Parathyroid adenoma (tissue), 2 donors: ENCODE measurements around the gene KIF26A.

Experiments
- H2AFZ ChIP-seq: fragments of 300-600 bp; sonication (generic); one replicate; pipeline ENCODE4 v1.7.0; 2017; ENCODE audit warnings: antibody characterized with exemption, mild to moderate bottlenecking
- H3K27ac ChIP-seq: fragments of 300-600 bp; sonication (generic); one replicate; pipeline ENCODE4 v1.7.0; 2017
- H3K27me3 ChIP-seq: fragments of 300-600 bp; sonication (generic); one replicate; pipeline ENCODE4 v1.7.0; 2017; ENCODE audit warnings: low read length; ENCODE audit not compliant: control insufficient read depth, insufficient read depth
- H3K36me3 ChIP-seq: fragments of 300-600 bp; sonication (generic); one replicate; pipeline ENCODE4 v1.7.0; 2017; ENCODE audit warnings: low read length; ENCODE audit not compliant: control insufficient read depth, insufficient read depth
- H3K4me1 ChIP-seq: fragments of 300-600 bp; sonication (generic); one replicate; pipeline ENCODE4 v1.7.0; 2017; ENCODE audit warnings: control low read depth
- H3K4me2 ChIP-seq: fragments of 300-600 bp; sonication (generic); one replicate; pipeline ENCODE4 v1.7.0; 2017; ENCODE audit warnings: low read length
- H3K4me3 ChIP-seq: fragments of 300-600 bp; sonication (generic); one replicate; pipeline ENCODE4 v1.7.0; 2017; ENCODE audit warnings: low read depth, low read length
- H3K79me2 ChIP-seq: fragments of 300-600 bp; sonication (generic); one replicate; pipeline ENCODE4 v1.7.0; 2017; ENCODE audit warnings: control low read depth
- H3K9ac ChIP-seq: fragments of 300-600 bp; sonication (generic); one replicate; pipeline ENCODE4 v1.7.0; 2017; ENCODE audit warnings: mild to moderate bottlenecking
- H3K9me3 ChIP-seq: fragments of 300-600 bp; sonication (generic); one replicate; pipeline ENCODE4 v1.7.0; 2017; ENCODE audit warnings: low read length; ENCODE audit not compliant: control insufficient read depth
- CTCF ChIP-seq: fragments of 300-600 bp; sonication (generic); IDR thresholded peaks from one replicate; pipeline ENCODE4 v1.7.0; 2017; ENCODE audit warnings: antibody characterized with exemption, mild to moderate bottlenecking
- donor health status: primary hyperparathyroidism.

KIF26A gene

GRCh38 chr14:104190396-104191000 is 52.1 kb downstream of the KIF26A start:
- H3K9ac ChIP-seq: no peak overlapping the region
- H3K9me3 ChIP-seq: no peaks in the 10 kb centered on the region
- H3K27me3 ChIP-seq: no peaks in the 10 kb centered on the region
- H3K79me2 ChIP-seq: no peaks in the 10 kb centered on the region
- no peak overlapping the region for H3K4me2 ChIP-seq
- TF ChIP-seq CTCF: no peak
- no peaks in the 10 kb centered on the region for H3K4me1 ChIP-seq
- no peak overlapping the region for H2AFZ ChIP-seq
- H3K27ac ChIP-seq: no peak overlapping the region
- H3K36me3 ChIP-seq: no peaks in the 10 kb centered on the region
- no peak overlapping the region for H3K4me3 ChIP-seq

- no peak overlapping the region for H3K9ac ChIP-seq
- H3K4me1 ChIP-seq: no peaks in the 10 kb centered on the region
- TF ChIP-seq CTCF: no peak
- H3K9me3 ChIP-seq: no peaks in the 10 kb centered on the region
- H3K79me2 ChIP-seq: no peaks in the 10 kb centered on the region
- H3K27ac ChIP-seq: no peak overlapping the region
- H3K36me3 ChIP-seq: no peaks in the 10 kb centered on the region
- no peak overlapping the region for H3K4me2 ChIP-seq
- no peaks in the 10 kb centered on the region for H3K27me3 ChIP-seq
- no peak overlapping the region for H2AFZ ChIP-seq
- no peak overlapping the region for H3K4me3 ChIP-seq
Measured at GRCh38 chr14:104191409-104191997, 53.1 kb downstream of the KIF26A start.

- no peak overlapping the region for H3K4me2 ChIP-seq
- H3K79me2 ChIP-seq: no peaks in the 10 kb centered on the region
- H3K4me1 ChIP-seq: no peaks in the 10 kb centered on the region
- H2AFZ ChIP-seq: no peak overlapping the region
- H3K9me3 ChIP-seq: no peaks in the 10 kb centered on the region
- H3K27ac ChIP-seq: no peak overlapping the region
- no peak for TF ChIP-seq CTCF
- H3K36me3 ChIP-seq: no peaks in the 10 kb centered on the region
- no peak overlapping the region for H3K4me3 ChIP-seq
- no peak overlapping the region for H3K9ac ChIP-seq
- no peaks in the 10 kb centered on the region for H3K27me3 ChIP-seq
Measured at GRCh38 chr14:104192146-104192882, 53.9 kb downstream of the KIF26A start.

GRCh38 chr14:104192883-104193245 is 54.5 kb downstream of the KIF26A start:
- Histone ChIP-seq H3K27ac (no peak overlapping the region), H3K9ac (no peak overlapping the region), H3K9me3 (no peaks in the 10 kb centered on the region), H3K4me2 (no peak overlapping the region), H3K36me3 (no peaks in the 10 kb centered on the region), H3K4me1 (no peaks in the 10 kb centered on the region), H3K27me3 (no peaks in the 10 kb centered on the region), H3K4me3 (no peak overlapping the region), H3K79me2 (no peaks in the 10 kb centered on the region), H2AFZ (no peak overlapping the region)
- TF ChIP-seq CTCF: no peak
